ENCODE measurements around the gene CNPY1.

The CNPY1 gene

DNA sequence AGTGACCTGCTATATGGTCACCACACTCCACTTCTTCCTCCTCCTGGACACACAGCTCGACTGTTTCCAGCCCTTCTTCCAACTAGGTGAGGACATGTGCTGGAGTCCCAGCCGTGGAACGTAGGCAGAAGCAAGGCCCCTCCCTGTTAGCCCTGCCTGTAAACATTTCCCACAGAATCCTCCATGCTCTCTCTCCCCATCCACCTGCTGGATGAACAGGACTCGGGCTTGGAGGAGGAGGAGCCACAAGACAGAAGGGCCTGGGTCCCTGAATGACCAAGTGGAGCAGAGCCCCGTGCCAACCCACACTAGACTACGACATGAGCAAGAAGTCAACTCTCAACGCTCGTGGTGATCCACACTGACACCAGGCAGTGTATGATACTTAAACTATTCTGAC lies 9.9 kb downstream of the CNPY1 start:
- Histone ChIP-seq H3K4me2 (ENCODE audit: low read length, poor library complexity, severe bottlenecking) (no peak overlapping the region), H3K36me3 (ENCODE audit: control insufficient read depth in 1 of 2, insufficient read depth in 2 of 2, low read depth in 1 of 2, low read length in 2 of 2) (no peaks in the 10 kb centered on the region), H2BK5ac (ENCODE audit: low read depth, low read length, poor library complexity, severe bottlenecking) (no peak overlapping the region), H3K4me1 (ENCODE audit: control insufficient read depth, insufficient read depth, low read depth, low read length) (peaks cover 7% of the 10 kb centered on the region), H2AFZ (ENCODE audit: low read depth, low read length) (no peak overlapping the region), H2AK5ac (ENCODE audit: low read length, severe bottlenecking) (no peak overlapping the region), H3K23ac (ENCODE audit: low read length in 2 of 2) (no peak overlapping the region), H2BK12ac (ENCODE audit: low read length in 2 of 2) (no peak overlapping the region), H3K9me3 (ENCODE audit: control insufficient read depth, low read length) (peaks cover 4% of the 10 kb centered on the region), H3K27ac (ENCODE audit: low read length, poor library complexity, severe bottlenecking) (no peak overlapping the region), H3K9ac (ENCODE audit: low read length) (no peak overlapping the region), H2BK120ac (ENCODE audit: low read depth, low read length) (no peak overlapping the region), H4K8ac (ENCODE audit: low read length) (no peak overlapping the region), H2BK15ac (ENCODE audit: low read depth, poor library complexity, severe bottlenecking) (no peak overlapping the region), H4K91ac (ENCODE audit: low read length) (no peak overlapping the region), H3K4me3 (ENCODE audit: insufficient read depth in 1 of 2, low read depth in 1 of 2, low read length in 2 of 2) (no peak overlapping the region), H3K4ac (ENCODE audit: low read depth in 1 of 2, low read length in 2 of 2) (no peak overlapping the region), H3K79me1 (replicated peaks; ENCODE audit: low read length, poor library complexity, severe bottlenecking) (no peaks in the 10 kb centered on the region), H3K14ac (ENCODE audit: low read length in 2 of 2) (no peak overlapping the region), H3K27me3 (ENCODE audit: control insufficient read depth in 1 of 2, insufficient read depth in 1 of 2, low read length in 2 of 2) (peaks cover 76 to 85% of the 10 kb centered on the region in 2 experiments), H3K18ac (ENCODE audit: low read depth in 1 of 2, low read length in 2 of 2) (no peak overlapping the region)
- 71% methylated on average over 8 of the region's 8 CpGs for WGBS
- no peak for DNase-seq

DNA sequence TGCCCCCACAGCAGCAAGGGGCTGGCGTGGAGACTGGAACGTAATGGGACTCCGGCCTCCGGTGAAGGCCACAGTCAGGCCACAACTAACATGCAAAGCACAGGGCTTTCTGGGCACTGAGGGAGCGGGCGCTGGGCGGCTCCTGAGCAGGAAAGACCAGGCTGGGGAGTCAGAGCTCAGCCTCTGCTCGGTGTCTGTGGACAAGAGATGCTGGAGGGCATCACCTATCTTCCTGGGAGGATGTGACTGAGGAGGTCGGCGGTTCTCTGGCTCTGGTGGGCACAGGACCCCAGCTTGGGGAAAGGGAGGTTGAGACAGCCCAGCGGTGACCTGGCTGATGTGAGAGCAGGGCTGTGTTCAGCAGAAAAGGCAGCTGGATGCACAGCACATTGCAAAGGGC lies 11.7 kb downstream of the CNPY1 start:
- Histone ChIP-seq H3K4me1 (ENCODE audit: control insufficient read depth, insufficient read depth, low read depth, low read length) (peaks cover 7% of the 10 kb centered on the region), H2BK15ac (ENCODE audit: low read depth, poor library complexity, severe bottlenecking) (no peak overlapping the region), H4K91ac (ENCODE audit: low read length) (no peak overlapping the region), H3K9ac (ENCODE audit: low read length) (no peak overlapping the region), H2AFZ (ENCODE audit: low read depth, low read length) (no peak overlapping the region), H3K4ac (ENCODE audit: low read depth in 1 of 2, low read length in 2 of 2) (no peak overlapping the region), H3K79me1 (replicated peaks; ENCODE audit: low read length, poor library complexity, severe bottlenecking) (no peaks in the 10 kb centered on the region), H2BK120ac (ENCODE audit: low read depth, low read length) (no peak overlapping the region), H3K27me3 (ENCODE audit: control insufficient read depth in 1 of 2, insufficient read depth in 1 of 2, low read length in 2 of 2) (peaks cover 76 to 88% of the 10 kb centered on the region in 2 experiments), H3K4me2 (ENCODE audit: low read length, poor library complexity, severe bottlenecking) (no peak overlapping the region), H3K14ac (ENCODE audit: low read length in 2 of 2) (no peak overlapping the region), H3K4me3 (ENCODE audit: insufficient read depth in 1 of 2, low read depth in 1 of 2, low read length in 2 of 2) (no peak overlapping the region), H4K8ac (ENCODE audit: low read length) (no peak overlapping the region), H2BK12ac (ENCODE audit: low read length in 2 of 2) (no peak overlapping the region), H3K27ac (ENCODE audit: low read length, poor library complexity, severe bottlenecking) (no peak overlapping the region), H2BK5ac (ENCODE audit: low read depth, low read length, poor library complexity, severe bottlenecking) (no peak overlapping the region), H3K18ac (ENCODE audit: low read depth in 1 of 2, low read length in 2 of 2) (no peak overlapping the region), H3K23ac (ENCODE audit: low read length in 2 of 2) (no peak overlapping the region), H3K9me3 (ENCODE audit: control insufficient read depth, low read length) (peaks cover 4% of the 10 kb centered on the region), H2AK5ac (ENCODE audit: low read length, severe bottlenecking) (no peak overlapping the region), H3K36me3 (ENCODE audit: control insufficient read depth in 1 of 2, insufficient read depth in 2 of 2, low read depth in 1 of 2, low read length in 2 of 2) (no peaks in the 10 kb centered on the region)
- no peak for DNase-seq
- 78% methylated on average over 9 of the region's 11 CpGs for WGBS

DNA sequence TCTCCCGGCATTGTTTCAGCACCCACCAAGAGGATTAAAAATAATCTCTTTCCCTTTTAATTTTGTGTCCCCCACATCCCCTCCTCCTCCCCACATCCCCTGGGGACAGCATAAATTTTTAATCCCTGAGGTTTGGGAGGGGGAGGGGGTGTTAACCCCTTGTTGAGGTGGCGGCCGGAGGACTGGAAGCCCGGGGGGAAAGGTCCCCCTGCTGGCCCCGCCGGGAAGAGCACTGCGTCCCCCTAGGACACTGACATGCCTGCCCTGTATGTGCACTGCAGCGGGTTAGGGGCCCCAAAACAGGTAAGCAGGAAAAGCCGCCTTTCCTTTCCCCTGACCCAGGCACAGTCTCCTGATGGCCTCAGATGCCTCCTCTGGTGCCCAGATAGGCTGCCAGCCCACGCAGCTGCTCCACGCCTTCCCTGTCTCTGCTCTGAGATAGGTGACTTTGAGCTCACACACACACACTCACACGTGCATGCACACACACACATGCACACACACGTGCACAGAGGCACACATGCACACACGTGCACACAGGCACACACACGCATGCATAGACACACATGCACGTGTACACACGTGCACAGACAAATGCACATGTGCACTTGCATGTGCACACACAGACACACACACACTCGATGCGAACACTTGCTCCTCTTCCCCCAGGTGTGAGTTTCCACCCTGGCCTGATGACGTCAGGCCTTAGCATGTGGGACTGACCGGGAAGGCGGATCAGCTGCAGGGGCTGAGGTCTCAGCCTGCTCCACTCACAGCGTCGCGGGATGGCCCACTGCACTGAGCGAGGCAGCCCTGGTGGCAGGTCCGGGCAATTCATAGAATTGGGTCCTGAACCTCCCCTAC lies 12.3 kb downstream of the CNPY1 start:
- H2AK5ac ChIP-seq (ENCODE audit: low read length, severe bottlenecking): no peak overlapping the region
- no peak overlapping the region for H3K4ac ChIP-seq (ENCODE audit: low read depth in 1 of 2, low read length in 2 of 2)
- H3K4me1 ChIP-seq (ENCODE audit: control insufficient read depth, insufficient read depth, low read depth, low read length): peaks cover 7% of the 10 kb centered on the region
- H3K27ac ChIP-seq (ENCODE audit: low read length, poor library complexity, severe bottlenecking): no peak overlapping the region
- no peak overlapping the region for H2BK5ac ChIP-seq (ENCODE audit: low read depth, low read length, poor library complexity, severe bottlenecking)
- H3K4me2 ChIP-seq (ENCODE audit: low read length, poor library complexity, severe bottlenecking): peak overlapping the region; percentile 65
- no peak overlapping the region for H4K8ac ChIP-seq (ENCODE audit: low read length)
- no peaks in the 10 kb centered on the region for H3K36me3 ChIP-seq (ENCODE audit: control insufficient read depth in 1 of 2, insufficient read depth in 2 of 2, low read depth in 1 of 2, low read length in 2 of 2)
- 33% methylated on average over 27 of the region's 27 CpGs for WGBS
- H3K79me1 ChIP-seq (replicated peaks; ENCODE audit: low read length, poor library complexity, severe bottlenecking): no peaks in the 10 kb centered on the region
- no peak overlapping the region for H2BK120ac ChIP-seq (ENCODE audit: low read depth, low read length)
- H2AFZ ChIP-seq (ENCODE audit: low read depth, low read length): no peak overlapping the region
- peaks cover 4% of the 10 kb centered on the region for H3K9me3 ChIP-seq (ENCODE audit: control insufficient read depth, low read length)
- no peak overlapping the region for H3K14ac ChIP-seq (ENCODE audit: low read length in 2 of 2)
- no peak overlapping the region for H3K4me3 ChIP-seq (ENCODE audit: insufficient read depth in 1 of 2, low read depth in 1 of 2, low read length in 2 of 2)
- peaks cover 75 to 86% of the 10 kb centered on the region in 2 experiments for H3K27me3 ChIP-seq (ENCODE audit: control insufficient read depth in 1 of 2, insufficient read depth in 1 of 2, low read length in 2 of 2)
- H3K23ac ChIP-seq (ENCODE audit: low read length in 2 of 2): no peak overlapping the region
- DNase-seq: no peak
- no peak overlapping the region for H3K18ac ChIP-seq (ENCODE audit: low read depth in 1 of 2, low read length in 2 of 2)
- H2BK12ac ChIP-seq (ENCODE audit: low read length in 2 of 2): no peak overlapping the region
- no peak overlapping the region for H3K9ac ChIP-seq (ENCODE audit: low read length)
- no peak overlapping the region for H4K91ac ChIP-seq (ENCODE audit: low read length)
- H2BK15ac ChIP-seq (ENCODE audit: low read depth, poor library complexity, severe bottlenecking): no peak overlapping the region

DNA sequence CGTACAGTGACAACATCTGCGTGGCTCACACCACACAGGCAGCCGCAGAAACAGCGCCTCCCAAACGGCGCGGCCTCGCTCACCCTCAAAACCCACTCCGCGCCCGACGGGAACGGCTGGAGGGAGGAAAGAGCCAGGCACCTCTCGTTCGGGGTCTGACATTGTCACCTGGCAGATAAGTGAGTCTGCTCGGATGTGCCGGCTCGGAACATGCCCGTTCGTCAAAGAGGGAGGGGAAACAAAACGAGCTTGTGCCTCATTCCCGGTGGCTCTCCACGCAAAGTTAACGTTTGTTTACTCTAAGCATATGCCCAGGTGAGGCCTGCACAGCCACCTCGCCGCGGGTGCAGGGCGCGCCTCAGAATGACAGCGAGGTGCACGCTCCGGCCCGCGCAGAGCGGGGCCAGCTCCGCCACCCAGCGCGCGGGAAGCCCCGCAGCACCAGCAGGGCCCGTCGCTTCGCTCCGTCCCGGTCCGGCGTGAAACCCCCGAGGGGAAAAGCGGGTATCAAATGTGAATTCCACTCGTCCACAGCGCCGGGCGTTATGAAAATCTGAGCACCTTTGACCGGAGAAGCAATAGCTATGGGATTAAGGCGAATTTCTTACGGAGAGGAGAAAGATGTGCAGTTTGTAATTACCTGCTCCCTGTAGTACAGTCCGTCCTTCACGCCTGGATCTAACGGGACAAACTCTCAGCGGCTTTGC lies 13.1 kb downstream of the CNPY1 start:
- DNase-seq: no peak
- Histone ChIP-seq H3K4me3 (ENCODE audit: insufficient read depth in 1 of 2, low read depth in 1 of 2, low read length in 2 of 2) (peak overlapping the region in 1 of 2 experiments; percentile 59), H2BK12ac (ENCODE audit: low read length in 2 of 2) (no peak overlapping the region), H4K91ac (ENCODE audit: low read length) (no peak overlapping the region), H3K4ac (ENCODE audit: low read depth in 1 of 2, low read length in 2 of 2) (no peak overlapping the region), H4K8ac (ENCODE audit: low read length) (no peak overlapping the region), H3K4me2 (ENCODE audit: low read length, poor library complexity, severe bottlenecking) (peak overlapping the region; percentile 65), H3K36me3 (ENCODE audit: control insufficient read depth in 1 of 2, insufficient read depth in 2 of 2, low read depth in 1 of 2, low read length in 2 of 2) (peaks cover 0 to 1% of the 10 kb centered on the region in 2 experiments), H2AFZ (ENCODE audit: low read depth, low read length) (no peak overlapping the region), H2AK5ac (ENCODE audit: low read length, severe bottlenecking) (no peak overlapping the region), H3K27me3 (ENCODE audit: control insufficient read depth in 1 of 2, insufficient read depth in 1 of 2, low read length in 2 of 2) (peaks cover 80 to 81% of the 10 kb centered on the region in 2 experiments), H2BK5ac (ENCODE audit: low read depth, low read length, poor library complexity, severe bottlenecking) (no peak overlapping the region), H3K23ac (ENCODE audit: low read length in 2 of 2) (no peak overlapping the region), H3K18ac (ENCODE audit: low read depth in 1 of 2, low read length in 2 of 2) (no peak overlapping the region), H3K9ac (ENCODE audit: low read length) (no peak overlapping the region), H2BK120ac (ENCODE audit: low read depth, low read length) (no peak overlapping the region), H3K27ac (ENCODE audit: low read length, poor library complexity, severe bottlenecking) (no peak overlapping the region), H2BK15ac (ENCODE audit: low read depth, poor library complexity, severe bottlenecking) (no peak overlapping the region), H3K79me1 (replicated peaks; ENCODE audit: low read length, poor library complexity, severe bottlenecking) (no peaks in the 10 kb centered on the region), H3K9me3 (ENCODE audit: control insufficient read depth, low read length) (peaks cover 4% of the 10 kb centered on the region), H3K14ac (ENCODE audit: low read length in 2 of 2) (no peak overlapping the region), H3K4me1 (ENCODE audit: control insufficient read depth, insufficient read depth, low read depth, low read length) (peaks cover 7% of the 10 kb centered on the region)
- 4% methylated on average over 60 of the region's 60 CpGs for WGBS

Data from mesenchymal stem cell (in vitro differentiated cells and primary cell).